ENCODE data around the gene PRDM16.

DNA sequence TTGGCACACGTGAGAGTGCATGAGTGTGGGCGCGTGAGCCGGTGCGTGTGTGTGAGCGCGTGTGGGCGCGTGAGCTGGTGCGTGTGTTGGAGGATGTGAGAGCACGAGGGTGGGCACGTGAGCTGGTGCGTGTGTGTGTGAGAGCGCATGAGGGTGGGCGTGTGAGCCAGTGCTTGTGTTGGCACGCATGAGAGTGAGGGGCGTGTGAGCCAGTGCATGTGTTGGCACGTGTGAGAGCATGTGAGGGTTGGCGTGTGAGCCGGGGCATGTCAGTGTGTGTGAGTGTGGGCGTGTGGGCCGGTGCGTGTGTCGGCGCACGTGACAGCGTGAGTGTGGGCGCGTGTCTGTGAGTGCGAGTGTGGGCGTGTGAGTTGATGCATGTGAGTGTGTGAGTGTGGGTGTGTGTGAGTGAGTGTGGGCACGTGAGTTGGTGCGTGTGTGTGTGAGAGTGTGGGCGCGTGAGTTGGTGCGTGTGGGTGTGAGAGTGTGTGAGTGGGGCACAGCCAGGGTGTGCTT is 339.8 kb downstream of the PRDM16 start:
- TF ChIP-seq, protein P1, sequence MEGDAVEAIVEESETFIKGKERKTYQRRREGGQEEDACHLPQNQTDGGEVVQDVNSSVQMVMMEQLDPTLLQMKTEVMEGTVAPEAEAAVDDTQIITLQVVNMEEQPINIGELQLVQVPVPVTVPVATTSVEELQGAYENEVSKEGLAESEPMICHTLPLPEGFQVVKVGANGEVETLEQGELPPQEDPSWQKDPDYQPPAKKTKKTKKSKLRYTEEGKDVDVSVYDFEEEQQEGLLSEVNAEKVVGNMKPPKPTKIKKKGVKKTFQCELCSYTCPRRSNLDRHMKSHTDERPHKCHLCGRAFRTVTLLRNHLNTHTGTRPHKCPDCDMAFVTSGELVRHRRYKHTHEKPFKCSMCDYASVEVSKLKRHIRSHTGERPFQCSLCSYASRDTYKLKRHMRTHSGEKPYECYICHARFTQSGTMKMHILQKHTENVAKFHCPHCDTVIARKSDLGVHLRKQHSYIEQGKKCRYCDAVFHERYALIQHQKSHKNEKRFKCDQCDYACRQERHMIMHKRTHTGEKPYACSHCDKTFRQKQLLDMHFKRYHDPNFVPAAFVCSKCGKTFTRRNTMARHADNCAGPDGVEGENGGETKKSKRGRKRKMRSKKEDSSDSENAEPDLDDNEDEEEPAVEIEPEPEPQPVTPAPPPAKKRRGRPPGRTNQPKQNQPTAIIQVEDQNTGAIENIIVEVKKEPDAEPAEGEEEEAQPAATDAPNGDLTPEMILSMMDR (IDR thresholded peaks at IDR 0.05; ENCODE audit: borderline replicate concordance, extremely low read depth, low read length, poor library complexity, severe bottlenecking), result no peak
- TF ChIP-seq EZH2 (IDR thresholded peaks at IDR 0.05; ENCODE audit: borderline replicate concordance, low read depth, low read length, severe bottlenecking), result no peak
